GM18951 (cell line): ENCODE data around the gene IGDCC3.

Experiments used
- POLR2A ChIP-seq: IDR thresholded peaks from 4 replicates; pipeline ENCODE4 v1.6.1; 2011; ENCODE audit warnings: mild to moderate bottlenecking; ENCODE audit not compliant: insufficient read length, insufficient read depth; ENCODE audit errors: extremely low read depth
- in situ Hi-C: fragments of 300-500 bp; cut with MboI; formaldehyde crosslinking; loops from one replicate; pipeline ENCODE4 v1.12.0; 2022; ENCODE audit warnings: low sequenced_read_pairs, mixed read lengths, inconsistent platforms; ENCODE audit not compliant: unreplicated experiment

IGDCC3 gene

GRCh38 chr15:65388306-65389080, 10.7 kb upstream of the IGDCC3 start:
- in situ Hi-C loops: no loop called here
- no peak for TF ChIP-seq POLR2A

- in situ Hi-C loops: no loop called here
- TF ChIP-seq POLR2A: no peak
Measured at GRCh38 chr15:65386886-65387285, 9.1 kb upstream of the IGDCC3 start.

GRCh38 chr15:65386376-65386775, 8.6 kb upstream of the IGDCC3 start:
- TF ChIP-seq POLR2A: no peak
- in situ Hi-C loops: no loop called here

- no peak for TF ChIP-seq POLR2A
- in situ Hi-C loops: no loop called here
Measured at GRCh38 chr15:65385870-65386258, 8.1 kb upstream of the IGDCC3 start.

- TF ChIP-seq POLR2A: no peak
- in situ Hi-C loops: loop anchor here (5.0 kb wide), 1 partner anchor 68 kb away; no protein-coding TSS in a partner anchor
Measured at GRCh38 chr15:65384895-65385869, 7.4 kb upstream of the IGDCC3 start.

- in situ Hi-C loops: loop anchor here (5.0 kb wide), 1 partner anchor 67 kb away; no protein-coding TSS in a partner anchor
- TF ChIP-seq POLR2A: no peak
Measured at GRCh38 chr15:65384505-65384894, 6.7 kb upstream of the IGDCC3 start.

- in situ Hi-C loops: loop anchor here (5.0 kb wide), 1 partner anchor 67 kb away; no protein-coding TSS in a partner anchor
- no peak for TF ChIP-seq POLR2A
Measured at GRCh38 chr15:65383991-65384390, 6.2 kb upstream of the IGDCC3 start.

- TF ChIP-seq POLR2A: no peak
- in situ Hi-C loops: loop anchor here (5.0 kb wide), 1 partner anchor 66 kb away; no protein-coding TSS in a partner anchor
Measured at GRCh38 chr15:65383456-65383855, 5.7 kb upstream of the IGDCC3 start.

- TF ChIP-seq POLR2A: no peak
- in situ Hi-C loops: loop anchor here (5.0 kb wide), 1 partner anchor 66 kb away; no protein-coding TSS in a partner anchor
Measured at GRCh38 chr15:65382921-65383320, 5.1 kb upstream of the IGDCC3 start.

GRCh38 chr15:65382146-65382491, 4.3 kb upstream of the IGDCC3 start:
- no peak for TF ChIP-seq POLR2A
- in situ Hi-C loops: loop anchor here (5.0 kb wide), 1 partner anchor 65 kb away; no protein-coding TSS in a partner anchor

GRCh38 chr15:65381445-65382145, 3.8 kb upstream of the IGDCC3 start:
- TF ChIP-seq POLR2A: no peak
- in situ Hi-C loops: loop anchor here (5.0 kb wide), 1 partner anchor 64 kb away; no protein-coding TSS in a partner anchor

GRCh38 chr15:65379986-65380385, 2.2 kb upstream of the IGDCC3 start:
- TF ChIP-seq POLR2A: no peak
- in situ Hi-C loops: loop anchor here (5.0 kb wide), 1 partner anchor 63 kb away; no protein-coding TSS in a partner anchor
